GM23338 (cell line): ENCODE measurements around the gene NKAIN2. TPM values are rescaled to one million over a fixed set of nuclear protein-coding genes. Genes with fewer than 3 reads are reported as not detected.

Experiments
- ATAC-seq: fragments of 200-7000 bp; cut with Tn5 transposase; 3 replicates; pipeline ENCODE4 v1.9.1; 2020
- DNase-seq: peaks from one replicate; pipeline ENCODE4 v3.0.0-alpha.2; 2015; ENCODE audit warnings: low spot score
- H2AFZ ChIP-seq: fragments of 200-600 bp; sonication (generic); 2 replicates; pipeline ENCODE4 v1.8.0; 2016; ENCODE audit warnings: antibody characterized with exemption, mild to moderate bottlenecking, moderate library complexity
- H3F3A ChIP-seq: fragments of 200-600 bp; sonication (generic); replicated peaks from 2 replicates; pipeline ENCODE4 v1.8.0; 2017; ENCODE audit warnings: antibody characterized with exemption, mixed run types, low read depth
- H3K27ac ChIP-seq: fragments of 200-600 bp; sonication (generic); 2 replicates; pipeline ENCODE4 v1.6.1; 2016; ENCODE audit warnings: low read depth
- H3K27me3 ChIP-seq: fragments of 200-600 bp; sonication (generic); 2 replicates; pipeline ENCODE4 v1.8.0; 2016; ENCODE audit warnings: mild to moderate bottlenecking, mixed run types, moderate library complexity; ENCODE audit not compliant: insufficient read depth
- H3K36me3 ChIP-seq: fragments of 200-600 bp; sonication (generic); 2 replicates; pipeline ENCODE4 v1.8.0; 2016; ENCODE audit warnings: mild to moderate bottlenecking; ENCODE audit not compliant: insufficient read depth
- H3K4me1 ChIP-seq: fragments of 200-600 bp; sonication (generic); 2 replicates; pipeline ENCODE4 v1.8.0; 2016; ENCODE audit warnings: mild to moderate bottlenecking, moderate library complexity; ENCODE audit not compliant: insufficient read depth
- H3K4me2 ChIP-seq: fragments of 200-600 bp; sonication (generic); 2 replicates; pipeline ENCODE4 v1.7.1; 2017; ENCODE audit warnings: mixed run types
- H3K4me3 ChIP-seq: fragments of 200-600 bp; sonication (generic); 2 replicates; pipeline ENCODE4 v1.6.1; 2016; ENCODE audit warnings: mixed run types
- H3K79me2 ChIP-seq: fragments of 200-600 bp; sonication (generic); replicated peaks from 2 replicates; pipeline ENCODE4 v1.8.0; 2017; ENCODE audit warnings: mild to moderate bottlenecking; ENCODE audit not compliant: insufficient read depth
- H3K9me2 ChIP-seq: fragments of 200-600 bp; sonication (generic); 2 replicates; pipeline ENCODE4 v1.8.0; 2017; ENCODE audit not compliant: insufficient read depth
- H4K20me1 ChIP-seq: fragments of 200-600 bp; sonication (generic); replicated peaks from 2 replicates; pipeline ENCODE4 v1.8.0; 2017; ENCODE audit warnings: mild to moderate bottlenecking; ENCODE audit not compliant: insufficient read depth
- H3K27ac Mint-ChIP-seq: 2 replicates; pipeline ENCODE4 v1.8.0; 2020; ENCODE audit warnings: inconsistent platforms, mild to moderate bottlenecking, moderate library complexity, mixed read lengths
- H3K27me3 Mint-ChIP-seq: 3 replicates; pipeline ENCODE4 v1.8.0; 2022; ENCODE audit warnings: low read depth, mild to moderate bottlenecking, moderate library complexity, mixed read lengths, inconsistent platforms; ENCODE audit not compliant: insufficient read depth, poor library complexity
- H3K36me3 Mint-ChIP-seq: 3 replicates; pipeline ENCODE4 v1.8.0; 2021; ENCODE audit warnings: low read depth, mild to moderate bottlenecking, inconsistent platforms, moderate library complexity, mixed read lengths
- H3K4me1 Mint-ChIP-seq: 3 replicates; pipeline ENCODE4 v1.8.0; 2020; ENCODE audit warnings: mild to moderate bottlenecking, inconsistent platforms, mixed read lengths
- H3K4me3 Mint-ChIP-seq: 3 replicates; pipeline ENCODE4 v1.8.0; 2021; ENCODE audit warnings: moderate library complexity, mild to moderate bottlenecking, inconsistent platforms, mixed read lengths
- H3K9me3 Mint-ChIP-seq: 3 replicates; pipeline ENCODE4 v1.8.0; 2020; ENCODE audit warnings: moderate library complexity, mild to moderate bottlenecking, inconsistent platforms, mixed read lengths
- CREB1 ChIP-seq: fragments of 250-450 bp; sonication (Bioruptor Pico); IDR thresholded peaks from 2 replicates; pipeline ENCODE4 v1.5.0; 2020; ENCODE audit warnings: low read depth, mild to moderate bottlenecking, moderate library complexity
- ETS1 ChIP-seq: IDR thresholded peaks from 2 replicates; pipeline ENCODE4 v1.6.1; 2016; ENCODE audit warnings: antibody characterized with exemption
- EZH2phosphoT487 ChIP-seq: fragments of 200-600 bp; sonication (generic); IDR thresholded peaks from one replicate; pipeline ENCODE4 v1.8.1; 2018; ENCODE audit warnings: antibody characterized with exemption; ENCODE audit not compliant: unreplicated experiment
- JUNB ChIP-seq: IDR thresholded peaks from one replicate; pipeline ENCODE4 v1.6.1; 2016; ENCODE audit warnings: antibody characterized with exemption; ENCODE audit not compliant: unreplicated experiment
- NANOG ChIP-seq: IDR thresholded peaks from 2 replicates; pipeline ENCODE4 v1.6.1; 2016; ENCODE audit warnings: antibody characterized with exemption, borderline replicate concordance
- POLR2AphosphoS5 ChIP-seq: IDR thresholded peaks from 2 replicates; pipeline ENCODE4 v1.6.1; 2016; ENCODE audit warnings: antibody characterized with exemption, low read depth
- STAT1 ChIP-seq: IDR thresholded peaks from one replicate; pipeline ENCODE4 v1.6.1; 2016; ENCODE audit warnings: antibody characterized with exemption; ENCODE audit not compliant: unreplicated experiment
- ZNF114 ChIP-seq: fragments of 250-450 bp; sonication (Bioruptor Pico); IDR thresholded peaks from 2 replicates; pipeline ENCODE4 v1.5.0; 2020; ENCODE audit warnings: mild to moderate bottlenecking, moderate library complexity
- ZNF331 ChIP-seq: fragments of 250-450 bp; sonication (Bioruptor Pico); IDR thresholded peaks from 2 replicates; pipeline ENCODE4 v1.5.0; 2020; ENCODE audit warnings: low read depth, mild to moderate bottlenecking, moderate library complexity
- polyA plus RNA-seq: library from polyadenylated mRNA; unstranded; fragments of >200 nt; fragmentation: Nextera tagmentation; extraction: Ambion mirVana; gene quantifications from 2 replicates; pipeline ENCODE4 v1.2.1, GENCODE V29; 2016
- total RNA-seq: library from RNA; depleted of rRNA; stranded (reverse); fragments of >200 nt; shearing (Covaris generic); gene quantifications from 2 replicates; pipeline ENCODE4 v1.2.3, GENCODE V29; 2014
- TF ChIP-seq, protein P1 (sequence below): IDR thresholded peaks from one replicate; pipeline ENCODE4 v1.6.1; 2018; ENCODE audit warnings: antibody characterized with exemption; ENCODE audit not compliant: unreplicated experiment
- TF ChIP-seq, protein P2 (sequence below), 2 experiments: fragments of 200-600 bp in 1 of 2; sonication (generic) in 1 of 2; conservative IDR thresholded peaks; 2 replicates each; pipeline versions ENCODE4 v1.5.1 to v1.6.1; 2016 to 2017; ENCODE audit warnings: antibody characterized with exemption in 2 of 2, low read depth in 2 of 2, mild to moderate bottlenecking in 2 of 2, moderate library complexity in 1 of 2

NKAIN2 gene
- total and polyA plus RNA-seq, 2 experiments from 2014 or later = 0.39 to 1.1 TPM

DNA sequence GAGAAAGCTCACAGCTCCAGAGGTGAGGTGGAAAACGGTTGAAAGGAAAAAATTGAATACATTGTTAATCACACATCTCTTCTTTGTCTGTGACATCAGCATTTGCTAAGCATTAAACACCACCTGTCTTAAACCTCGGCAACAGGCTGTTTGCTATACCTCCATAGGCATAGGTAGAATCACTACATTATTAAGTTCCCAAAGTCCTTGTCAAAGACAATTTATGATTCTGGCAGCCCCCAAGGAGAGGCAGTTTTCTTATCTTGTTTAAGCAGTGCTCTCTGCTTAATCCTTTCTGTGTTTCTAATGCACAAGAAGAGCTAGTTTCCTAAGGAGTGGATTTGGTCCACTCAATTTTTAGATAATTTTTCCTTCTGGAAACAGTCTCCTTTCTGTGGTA, 249.7 kb downstream of the NKAIN2 start:
- H3K36me3 Mint-ChIP-seq = no peaks in the 10 kb centered on the region
- Histone ChIP-seq H3K79me2 (no peaks in the 10 kb centered on the region), H3K9me2 (no peaks in the 10 kb centered on the region), H3K27ac (no peak overlapping the region), H3K4me2 (no peak overlapping the region), H3K4me1 (no peaks in the 10 kb centered on the region), H4K20me1 (no peaks in the 10 kb centered on the region), H3K36me3 (no peaks in the 10 kb centered on the region), H3K27me3 (no peaks in the 10 kb centered on the region), H3F3A (no peaks in the 10 kb centered on the region), H3K4me3 (no peak overlapping the region), H2AFZ (no peak overlapping the region)
- DNase-seq (no peak), ATAC-seq (no peak)
- H3K9me3 Mint-ChIP-seq = no peaks in the 10 kb centered on the region
- TF ChIP-seq ETS1 (no peak), STAT1 (no peak), ZNF114 (CRISPR knock-in tag) (no peak)
- TF ChIP-seq, protein P1, sequence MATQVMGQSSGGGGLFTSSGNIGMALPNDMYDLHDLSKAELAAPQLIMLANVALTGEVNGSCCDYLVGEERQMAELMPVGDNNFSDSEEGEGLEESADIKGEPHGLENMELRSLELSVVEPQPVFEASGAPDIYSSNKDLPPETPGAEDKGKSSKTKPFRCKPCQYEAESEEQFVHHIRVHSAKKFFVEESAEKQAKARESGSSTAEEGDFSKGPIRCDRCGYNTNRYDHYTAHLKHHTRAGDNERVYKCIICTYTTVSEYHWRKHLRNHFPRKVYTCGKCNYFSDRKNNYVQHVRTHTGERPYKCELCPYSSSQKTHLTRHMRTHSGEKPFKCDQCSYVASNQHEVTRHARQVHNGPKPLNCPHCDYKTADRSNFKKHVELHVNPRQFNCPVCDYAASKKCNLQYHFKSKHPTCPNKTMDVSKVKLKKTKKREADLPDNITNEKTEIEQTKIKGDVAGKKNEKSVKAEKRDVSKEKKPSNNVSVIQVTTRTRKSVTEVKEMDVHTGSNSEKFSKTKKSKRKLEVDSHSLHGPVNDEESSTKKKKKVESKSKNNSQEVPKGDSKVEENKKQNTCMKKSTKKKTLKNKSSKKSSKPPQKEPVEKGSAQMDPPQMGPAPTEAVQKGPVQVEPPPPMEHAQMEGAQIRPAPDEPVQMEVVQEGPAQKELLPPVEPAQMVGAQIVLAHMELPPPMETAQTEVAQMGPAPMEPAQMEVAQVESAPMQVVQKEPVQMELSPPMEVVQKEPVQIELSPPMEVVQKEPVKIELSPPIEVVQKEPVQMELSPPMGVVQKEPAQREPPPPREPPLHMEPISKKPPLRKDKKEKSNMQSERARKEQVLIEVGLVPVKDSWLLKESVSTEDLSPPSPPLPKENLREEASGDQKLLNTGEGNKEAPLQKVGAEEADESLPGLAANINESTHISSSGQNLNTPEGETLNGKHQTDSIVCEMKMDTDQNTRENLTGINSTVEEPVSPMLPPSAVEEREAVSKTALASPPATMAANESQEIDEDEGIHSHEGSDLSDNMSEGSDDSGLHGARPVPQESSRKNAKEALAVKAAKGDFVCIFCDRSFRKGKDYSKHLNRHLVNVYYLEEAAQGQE = no peak
- no peaks in the 10 kb centered on the region; the same call in 1 of the 3 replicates for H3K4me1 Mint-ChIP-seq
- no peak overlapping the region for H3K4me3 Mint-ChIP-seq
- no peaks in the 10 kb centered on the region for H3K27me3 Mint-ChIP-seq
- no peak overlapping the region for H3K27ac Mint-ChIP-seq

DNA sequence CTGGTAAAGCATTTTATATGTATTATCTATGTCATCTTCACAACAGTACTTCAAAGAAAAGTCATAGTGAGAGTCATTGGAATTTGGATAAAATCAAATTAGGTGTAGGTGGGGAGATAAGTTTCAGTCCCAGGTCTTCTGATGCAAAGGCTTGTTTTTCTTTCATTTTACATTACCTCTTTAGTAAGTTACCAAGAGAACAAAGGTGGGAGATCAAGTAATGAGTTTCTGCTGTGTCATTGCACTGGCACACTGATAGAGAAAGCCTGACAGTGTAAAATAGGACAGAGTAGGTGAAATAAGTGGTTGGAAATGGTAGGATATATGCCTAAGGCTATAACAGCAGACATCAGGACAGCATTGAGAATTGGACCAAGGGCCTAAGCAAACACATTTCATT, 250.4 kb downstream of the NKAIN2 start:
- H3K4me3 ChIP-seq = no peak overlapping the region
- Mint-ChIP-seq H3K4me1 (no peaks in the 10 kb centered on the region; the same call in 1 of the 3 replicates), H3K4me3 (no peak overlapping the region), H3K27ac (peak overlapping the region; percentile 6; the same call in 1 of the 2 replicates), H3K9me3 (no peaks in the 10 kb centered on the region), H3K36me3 (no peaks in the 10 kb centered on the region), H3K27me3 (no peaks in the 10 kb centered on the region)
- no peak overlapping the region for H3K4me2 ChIP-seq
- H3F3A ChIP-seq = no peaks in the 10 kb centered on the region
- H3K4me1 ChIP-seq = no peaks in the 10 kb centered on the region
- no peaks in the 10 kb centered on the region for H3K9me2 ChIP-seq
- no peak overlapping the region for H3K27ac ChIP-seq
- no peaks in the 10 kb centered on the region for H3K79me2 ChIP-seq
- peak overlapping the region; percentile 45; the same call in 1 of the 2 replicates for H2AFZ ChIP-seq
- no peaks in the 10 kb centered on the region for H4K20me1 ChIP-seq
- H3K36me3 ChIP-seq = no peaks in the 10 kb centered on the region
- ATAC-seq (no peak), DNase-seq (no peak)
- no peaks in the 10 kb centered on the region for H3K27me3 ChIP-seq
- TF ChIP-seq ZNF331 = no peak
- TF ChIP-seq CREB1 (CRISPR knock-in tag) = no peak
- TF ChIP-seq, protein P2, sequence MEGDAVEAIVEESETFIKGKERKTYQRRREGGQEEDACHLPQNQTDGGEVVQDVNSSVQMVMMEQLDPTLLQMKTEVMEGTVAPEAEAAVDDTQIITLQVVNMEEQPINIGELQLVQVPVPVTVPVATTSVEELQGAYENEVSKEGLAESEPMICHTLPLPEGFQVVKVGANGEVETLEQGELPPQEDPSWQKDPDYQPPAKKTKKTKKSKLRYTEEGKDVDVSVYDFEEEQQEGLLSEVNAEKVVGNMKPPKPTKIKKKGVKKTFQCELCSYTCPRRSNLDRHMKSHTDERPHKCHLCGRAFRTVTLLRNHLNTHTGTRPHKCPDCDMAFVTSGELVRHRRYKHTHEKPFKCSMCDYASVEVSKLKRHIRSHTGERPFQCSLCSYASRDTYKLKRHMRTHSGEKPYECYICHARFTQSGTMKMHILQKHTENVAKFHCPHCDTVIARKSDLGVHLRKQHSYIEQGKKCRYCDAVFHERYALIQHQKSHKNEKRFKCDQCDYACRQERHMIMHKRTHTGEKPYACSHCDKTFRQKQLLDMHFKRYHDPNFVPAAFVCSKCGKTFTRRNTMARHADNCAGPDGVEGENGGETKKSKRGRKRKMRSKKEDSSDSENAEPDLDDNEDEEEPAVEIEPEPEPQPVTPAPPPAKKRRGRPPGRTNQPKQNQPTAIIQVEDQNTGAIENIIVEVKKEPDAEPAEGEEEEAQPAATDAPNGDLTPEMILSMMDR (conservative IDR thresholded peaks at IDR 0.05; ENCODE audit: low read depth in 2 of 2) = no peak
- no peak for TF ChIP-seq STAT1
- TF ChIP-seq POLR2AphosphoS5 = no peak
- TF ChIP-seq NANOG = no peak
- TF ChIP-seq ETS1 = no peak
- TF ChIP-seq EZH2phosphoT487 = no peak
- TF ChIP-seq JUNB = no peak
- TF ChIP-seq ZNF114 (CRISPR knock-in tag) = no peak
